H1 (cell line): ENCODE data around the gene NLRP3. TPM values are rescaled to one million over a fixed set of nuclear protein-coding genes. Genes with fewer than 3 reads are reported as not detected.

Experiments
- CTCF ChIA-PET: fragments of 300-600 bp; sonication (Branson Sonifier 250); formaldehyde crosslinking; loops from one replicate; lab custom pipeline; 2021; ENCODE audit not compliant: partially characterized antibody; lab: Charles Lee
- POLR2A ChIA-PET: fragments of 300-600 bp; sonication (Branson Sonifier 250); formaldehyde crosslinking; loops from one replicate; lab custom pipeline; 2021; ENCODE audit warnings: inconsistent platforms; ENCODE audit not compliant: partially characterized antibody; lab: Charles Lee
- DNase-seq, 2 experiments: peaks; one replicate each; pipeline versions ENCODE4 v3.0.0 to v3.0.0-alpha.2; 2010 to 2022; ENCODE audit warnings: low spot score in 2 of 2, low read depth in 1 of 2, mixed read lengths in 1 of 2
- FAIRE-seq: peaks from 2 replicates; lab custom pipeline; 2011; peaks lifted over from hg19 to GRCh38; lab: Jason Lieb, UNC
- H2AFZ ChIP-seq: 2 replicates; pipeline ENCODE4 v1.8.1; 2012; ENCODE audit warnings: low read length, inconsistent platforms
- H2AK5ac ChIP-seq: 2 replicates; pipeline ENCODE4 v1.6.1; 2013; ENCODE audit warnings: low read depth, low read length
- H2BK120ac ChIP-seq: replicated peaks from 2 replicates; pipeline ENCODE3; 2013; ENCODE audit warnings: low read depth, low read length, inconsistent platforms
- H2BK12ac ChIP-seq: 2 replicates; pipeline ENCODE4 v1.6.1; 2013; ENCODE audit warnings: low read depth, low read length
- H2BK15ac ChIP-seq: 2 replicates; pipeline ENCODE4 v1.6.1; 2013; ENCODE audit warnings: low read length
- H2BK20ac ChIP-seq: 2 replicates; pipeline ENCODE4 v1.6.1; 2013; ENCODE audit warnings: low read length
- H2BK5ac ChIP-seq: 2 replicates; pipeline ENCODE4 v1.6.1; 2013; ENCODE audit warnings: low read depth, low read length
- H3K14ac ChIP-seq: 2 replicates; pipeline ENCODE4 v1.6.1; 2013; ENCODE audit warnings: inconsistent platforms; ENCODE audit not compliant: insufficient read length
- H3K18ac ChIP-seq: 2 replicates; pipeline ENCODE4 v1.6.1; 2013; ENCODE audit warnings: low read length; ENCODE audit errors: extremely low read depth
- H3K23ac ChIP-seq: 2 replicates; pipeline ENCODE4 v1.6.1; 2013; ENCODE audit warnings: inconsistent platforms; ENCODE audit not compliant: insufficient read length
- H3K23me2 ChIP-seq: 2 replicates; pipeline ENCODE4 v1.6.1; 2013; ENCODE audit warnings: low read depth, low read length
- H3K27ac ChIP-seq: 2 replicates; pipeline ENCODE4 v1.6.1; 2011; ENCODE audit warnings: low read depth, low read length, inconsistent platforms
- H3K27me3 ChIP-seq, 4 experiments: replicated peaks in 1 of 4; 1 replicate in 1 of 4; 2 replicates in 3 of 4; pipeline versions ENCODE4 v1.6.1 to v1.8.1; 2011 to 2013; ENCODE audit warnings: low read length in 3 of 4, mild to moderate bottlenecking in 3 of 4, inconsistent platforms in 2 of 4, mixed read lengths in 2 of 4, moderate library complexity in 1 of 4; ENCODE audit not compliant: control insufficient read depth in 3 of 4, insufficient read depth in 3 of 4; ENCODE audit errors: extremely low read depth in 1 of 4
- H3K36me3 ChIP-seq, 4 experiments: 2 replicates each; pipeline versions ENCODE4 v1.6.1 to v1.8.1; 2011 to 2013; ENCODE audit warnings: mild to moderate bottlenecking in 4 of 4, low read length in 3 of 4, moderate library complexity in 2 of 4, control low read depth in 1 of 4, inconsistent platforms in 1 of 4; ENCODE audit not compliant: insufficient read depth in 4 of 4, control insufficient read depth in 2 of 4
- H3K4ac ChIP-seq: replicated peaks from 2 replicates; pipeline ENCODE3; 2013; ENCODE audit warnings: low read length, low read depth, mixed read lengths, inconsistent platforms; ENCODE audit not compliant: insufficient read length
- H3K4me1 ChIP-seq, 4 experiments: replicated peaks in 1 of 4; 1 replicate in 1 of 4; 2 replicates in 3 of 4; pipeline versions ENCODE4 v1.6.1 to v1.8.1; 2011 to 2013; ENCODE audit warnings: low read length in 3 of 4, inconsistent platforms in 2 of 4, mixed read lengths in 1 of 4; ENCODE audit not compliant: insufficient read depth in 4 of 4, control insufficient read depth in 3 of 4
- H3K4me2 ChIP-seq, 2 experiments: 2 replicates each; pipeline versions ENCODE4 v1.6.1 to v1.8.1; 2011 to 2013; ENCODE audit warnings: low read depth in 2 of 2, low read length in 2 of 2, control low read depth in 1 of 2, inconsistent platforms in 1 of 2, mild to moderate bottlenecking in 1 of 2; ENCODE audit not compliant: insufficient read depth in 1 of 2
- H3K4me3 ChIP-seq, 4 experiments: fragments of 200-600, 300-600 bp in 1 of 4; sonication (generic), shearing (Covaris generic), sonication (Bioruptor Twin) in 1 of 4; 2 replicates each; pipeline versions ENCODE4 v1.5.1 to v1.8.1; 2011 to 2016; ENCODE audit warnings: low read length in 4 of 4, low read depth in 3 of 4, control low read depth in 2 of 4, inconsistent platforms in 2 of 4, mild to moderate bottlenecking in 2 of 4, mixed read lengths in 1 of 4, moderate library complexity in 1 of 4; ENCODE audit not compliant: insufficient read depth in 2 of 4; ENCODE audit errors: extremely low read depth in 1 of 4
- H3K56ac ChIP-seq: replicated peaks from 2 replicates; pipeline ENCODE3; 2013; ENCODE audit warnings: low read depth, mild to moderate bottlenecking, mixed read lengths, low read length, inconsistent platforms; ENCODE audit not compliant: insufficient read length
- H3K79me1 ChIP-seq: 2 replicates; pipeline ENCODE4 v1.6.1; 2013; ENCODE audit warnings: low read depth, low read length, control low read depth
- H3K79me2 ChIP-seq, 2 experiments: 2 replicates each; pipeline versions ENCODE4 v1.6.1 to v1.8.1; 2012 to 2013; ENCODE audit warnings: low read length in 2 of 2, mild to moderate bottlenecking in 2 of 2, inconsistent platforms in 1 of 2; ENCODE audit not compliant: insufficient read depth in 2 of 2, control insufficient read depth in 1 of 2
- H3K9ac ChIP-seq, 4 experiments: replicated peaks in 1 of 4; 1 replicate in 1 of 4; 2 replicates in 3 of 4; pipeline versions ENCODE4 v1.6.1 to v1.8.1; 2011 to 2013; ENCODE audit warnings: low read depth in 3 of 4, low read length in 3 of 4, control low read depth in 2 of 4, mild to moderate bottlenecking in 2 of 4, moderate library complexity in 2 of 4, inconsistent platforms in 1 of 4; ENCODE audit errors: extremely low read depth in 1 of 4
- H3K9me3 ChIP-seq, 2 experiments: 2 replicates each; pipeline versions ENCODE4 v1.6.1 to v1.8.1; 2012 to 2013; ENCODE audit warnings: mild to moderate bottlenecking in 2 of 2, moderate library complexity in 2 of 2, control low read depth in 1 of 2, inconsistent platforms in 1 of 2, low read depth in 1 of 2, low read length in 1 of 2, mixed read lengths in 1 of 2; ENCODE audit not compliant: insufficient read depth in 2 of 2
- H4K20me1 ChIP-seq, 2 experiments: replicated peaks in 1 of 2; 2 replicates each; pipeline versions ENCODE3 to v1.8.1; 2011 to 2013; ENCODE audit warnings: inconsistent platforms in 2 of 2, low read length in 2 of 2, mild to moderate bottlenecking in 1 of 2; ENCODE audit not compliant: insufficient read depth in 2 of 2, control insufficient read depth in 1 of 2
- H4K5ac ChIP-seq: 2 replicates; pipeline ENCODE4 v1.6.1; 2013; ENCODE audit warnings: low read length, low read depth, mixed read lengths, inconsistent platforms; ENCODE audit not compliant: insufficient read length
- H4K8ac ChIP-seq: 2 replicates; pipeline ENCODE4 v1.8.0; 2013; ENCODE audit warnings: mild to moderate bottlenecking, moderate library complexity, low read length, inconsistent platforms; ENCODE audit not compliant: insufficient read depth; ENCODE audit errors: extremely low read depth
- H4K91ac ChIP-seq: replicated peaks from 2 replicates; pipeline ENCODE3; 2013; ENCODE audit warnings: low read length, mixed read lengths, inconsistent platforms; ENCODE audit not compliant: insufficient read length
- ATF3 ChIP-seq: IDR thresholded peaks from 2 replicates; pipeline ENCODE4 v1.6.1; 2011; ENCODE audit warnings: low read depth, mild to moderate bottlenecking, low read length; ENCODE audit not compliant: insufficient read depth
- BRCA1 ChIP-seq: IDR thresholded peaks from 2 replicates; pipeline ENCODE4 v1.6.1; 2012; ENCODE audit warnings: low read depth, low read length, improper control_type of control experiment
- CREB1 ChIP-seq: IDR thresholded peaks from 2 replicates; pipeline ENCODE4 v1.6.1; 2012; ENCODE audit warnings: inconsistent platforms
- CTCF ChIP-seq, 3 experiments: IDR thresholded peaks; 1 replicate in 2 of 3; 2 replicates in 1 of 3; pipeline versions ENCODE4 v1.5.1 to v1.6.1; 2011; ENCODE audit warnings: low read length in 3 of 3, mild to moderate bottlenecking in 3 of 3, inconsistent platforms in 2 of 3, low read depth in 1 of 3, moderate library complexity in 1 of 3; ENCODE audit not compliant: insufficient read depth in 1 of 3; ENCODE audit errors: control extremely low read depth in 1 of 3
- GABPA ChIP-seq: IDR thresholded peaks from 2 replicates; pipeline ENCODE4 v1.6.1; 2011; ENCODE audit warnings: mild to moderate bottlenecking, low read length, moderate library complexity, borderline replicate concordance; ENCODE audit not compliant: insufficient read depth
- HDAC6 ChIP-seq: IDR thresholded peaks from one replicate; pipeline ENCODE4 v1.7.1; 2012; ENCODE audit warnings: low read depth, mild to moderate bottlenecking, inconsistent platforms, low read length, moderate library complexity
- POLR2AphosphoS5 ChIP-seq: IDR thresholded peaks from 2 replicates; pipeline ENCODE4 v1.6.1; 2011; ENCODE audit warnings: low read depth, low read length
- RBBP5 ChIP-seq: IDR thresholded peaks from 2 replicates; pipeline ENCODE4 v1.7.1; 2012; ENCODE audit warnings: low read depth, mild to moderate bottlenecking, inconsistent platforms, low read length, moderate library complexity, borderline replicate concordance
- TAF1 ChIP-seq: IDR thresholded peaks from 2 replicates; pipeline ENCODE4 v1.6.1; 2011; ENCODE audit warnings: mild to moderate bottlenecking, low read depth, low read length
- USF2 ChIP-seq: IDR thresholded peaks from 2 replicates; pipeline ENCODE4 v1.6.1; 2011; ENCODE audit warnings: low read length, improper control_type of control experiment
- WGBS, 2 experiments: shearing (Covaris generic) in 1 of 2; methylation state at CpG; one replicate each; pipeline versions ENCODE4 v1.1.6 to v1.1.7; 2013 to 2015; ENCODE audit warnings: low lambda C conversion rate in 2 of 2, mixed read lengths in 2 of 2, inconsistent platforms in 1 of 2, low coverage in 1 of 2, missing lambda C conversion rate in 1 of 2; ENCODE audit not compliant: insufficient replicate concordance in 2 of 2, insufficient coverage in 1 of 2, insufficient read length in 1 of 2; ENCODE audit errors: extremely low coverage in 1 of 2, missing lambda C conversion rate in 1 of 2; 5-methylcytosine and 5-hydroxymethylcytosine counted together
- polyA plus RNA-seq, 7 experiments: library from polyadenylated mRNA; depleted of rRNA in 3 of 7; stranded (reverse) in 5 of 7; unstranded in 2 of 7; fragments of >200 nt in 5 of 7; fragments of 200-250 nt in 2 of 7; gene quantifications; 1 replicate in 5 of 7; 2 replicates in 1 of 7; 4 replicates in 1 of 7; pipeline versions ENCODE4 v1.2.1 to v1.2.3, GENCODE V29; 2011 to 2013; ENCODE audit warnings: missing spikeins in 2 of 7, mixed read lengths in 2 of 7
- total RNA-seq: library from RNA; stranded (reverse); fragmentation: NEBNext Ultra II Directional; extraction: Animal tissue kit (Norgen Biotek cat#: 25700); gene quantifications from 2 replicates; pipeline ENCODE4 v1.2.1, GENCODE V29; 2021

Gene NLRP3
- total and polyA plus RNA-seq, 2 of the 8 experiments (the other 6 are each of a cell fraction or from before 2014, with no cell fraction given): 0.05 to 0.19 TPM

GRCh38 chr1:247385283-247385682 lies 30.7 kb upstream of the NLRP3 start:
- no peaks in the 10 kb centered on the region for H3K79me2 ChIP-seq
- no peak overlapping the region for H4K91ac ChIP-seq
- H3K4me1 ChIP-seq: peaks cover 0 to 7% (median 6%) of the 10 kb centered on the region in 4 experiments
- DNase-seq (no peak), FAIRE-seq (no peak)
- POLR2A ChIA-PET: no interaction called here
- no peak overlapping the region for H3K4ac ChIP-seq
- no peak overlapping the region for H2BK5ac ChIP-seq
- no peak overlapping the region for H2BK12ac ChIP-seq
- H3K9me3 ChIP-seq: peaks cover 12 to 17% of the 10 kb centered on the region in 2 experiments; a peak in 2 of 4 replicates
- no peak overlapping the region for H3K56ac ChIP-seq
- H3K23ac ChIP-seq: no peak overlapping the region
- H3K4me3 ChIP-seq: no peak overlapping the region
- H3K4me2 ChIP-seq: no peak overlapping the region
- H2AK5ac ChIP-seq: no peak overlapping the region
- WGBS, 2 experiments: 92% methylated on average over 4 of the region's 4 CpGs; no CpG with 5 or more reads in 1 of the 2 experiments
- H4K8ac ChIP-seq: no peak overlapping the region
- no peak overlapping the region for H2BK120ac ChIP-seq
- H3K18ac ChIP-seq: no peak overlapping the region
- H3K27me3 ChIP-seq: peaks cover 0 to 7% (median 2%) of the 10 kb centered on the region in 4 experiments; a peak in 3 of 7 replicates
- H3K79me1 ChIP-seq: no peaks in the 10 kb centered on the region; the same call in 1 of the 2 replicates
- H3K23me2 ChIP-seq: no peaks in the 10 kb centered on the region
- H2BK15ac ChIP-seq: no peak overlapping the region
- H2BK20ac ChIP-seq: no peak overlapping the region
- no peaks in the 10 kb centered on the region; a peak in 1 of 8 replicates for H3K36me3 ChIP-seq
- CTCF ChIA-PET: interaction anchor here (1.0 to 5.8 kb wide), 5 partner anchors 11 to 102 kb away, joined by 3 to 53 read pairs (median 5); no protein-coding TSS in a partner anchor
- H4K5ac ChIP-seq: no peak overlapping the region
- H3K14ac ChIP-seq: no peak overlapping the region
- H3K9ac ChIP-seq: no peak overlapping the region
- no peak overlapping the region for H3K27ac ChIP-seq
- no peak overlapping the region for H2AFZ ChIP-seq
- H4K20me1 ChIP-seq: no peaks in the 10 kb centered on the region
- no peak for TF ChIP-seq BRCA1
- no peak for TF ChIP-seq CTCF (IDR thresholded peaks at IDR 0.05; ENCODE audit: control extremely low read depth in 1 of 3, insufficient read depth in 1 of 3, low read depth in 1 of 3, low read length in 3 of 3)
- TF ChIP-seq GABPA: no peak
- no peak for TF ChIP-seq POLR2AphosphoS5
- TF ChIP-seq ATF3: no peak
- TF ChIP-seq HDAC6: no peak
- no peak for TF ChIP-seq TAF1
- TF ChIP-seq USF2: no peak
- no peak for TF ChIP-seq CREB1
- no peak for TF ChIP-seq RBBP5
